ENCODE measurements around the gene TMEM145. TPM values are rescaled to one million over a fixed set of nuclear protein-coding genes. Genes with fewer than 3 reads are reported as not detected.
A peak's percentile ranks its signal among the peaks of the same experiment; 100 is the strongest.

TMEM145 gene
- total RNA-seq, 1 donor from 2014 or later = 24.7 TPM

GRCh38 chr19:42357290-42357689 lies 44.2 kb downstream of the TMEM145 start:
- peaks cover 7% of the 10 kb centered on the region for H3K4me1 Mint-ChIP-seq (ENCODE audit: low read depth, unreplicated experiment)
- no peak overlapping the region for H3K27ac Mint-ChIP-seq (ENCODE audit: unreplicated experiment)
- H3K4me3 Mint-ChIP-seq (ENCODE audit: unreplicated experiment) = no peak overlapping the region
- no peak for DNase-seq
- H3K9me3 Mint-ChIP-seq (ENCODE audit: unreplicated experiment) = peaks cover 5% of the 10 kb centered on the region
- peaks cover 9% of the 10 kb centered on the region for H3K36me3 Mint-ChIP-seq (ENCODE audit: unreplicated experiment)
- TF ChIP-seq CTCF (IDR thresholded peaks at IDR 0.05; ENCODE audit: partially characterized antibody, unreplicated experiment) = no peak
- peaks cover 5% of the 10 kb centered on the region for H3K27me3 Mint-ChIP-seq (ENCODE audit: unreplicated experiment)

- peaks cover 10% of the 10 kb centered on the region for H3K4me1 Mint-ChIP-seq (ENCODE audit: low read depth, unreplicated experiment)
- no peak overlapping the region for H3K4me3 Mint-ChIP-seq (ENCODE audit: unreplicated experiment)
- H3K36me3 Mint-ChIP-seq (ENCODE audit: unreplicated experiment) = peaks cover 10% of the 10 kb centered on the region
- no peak overlapping the region for H3K27ac Mint-ChIP-seq (ENCODE audit: unreplicated experiment)
- no peak for TF ChIP-seq CTCF (IDR thresholded peaks at IDR 0.05; ENCODE audit: partially characterized antibody, unreplicated experiment)
- H3K27me3 Mint-ChIP-seq (ENCODE audit: unreplicated experiment) = no peaks in the 10 kb centered on the region
- peak; percentile 41 for DNase-seq
- H3K9me3 Mint-ChIP-seq (ENCODE audit: unreplicated experiment) = peaks cover 1% of the 10 kb centered on the region
Observed at GRCh38 chr19:42360787-42361544, 47.9 kb downstream of the TMEM145 start.

- DNase-seq = no peak
- Mint-ChIP-seq H3K9me3 (ENCODE audit: unreplicated experiment) (peaks cover 3% of the 10 kb centered on the region), H3K4me1 (ENCODE audit: low read depth, unreplicated experiment) (peaks cover 12% of the 10 kb centered on the region), H3K36me3 (ENCODE audit: unreplicated experiment) (peaks cover 10% of the 10 kb centered on the region), H3K27ac (ENCODE audit: unreplicated experiment) (no peak overlapping the region), H3K4me3 (ENCODE audit: unreplicated experiment) (no peak overlapping the region), H3K27me3 (ENCODE audit: unreplicated experiment) (no peaks in the 10 kb centered on the region)
- no peak for TF ChIP-seq CTCF (IDR thresholded peaks at IDR 0.05; ENCODE audit: partially characterized antibody, unreplicated experiment)
Observed at GRCh38 chr19:42361545-42361910, 48.4 kb downstream of the TMEM145 start.

GRCh38 chr19:42362342-42362741 lies 49.2 kb downstream of the TMEM145 start:
- Mint-ChIP-seq H3K27ac (ENCODE audit: unreplicated experiment) (no peak overlapping the region), H3K27me3 (ENCODE audit: unreplicated experiment) (no peaks in the 10 kb centered on the region), H3K4me1 (ENCODE audit: low read depth, unreplicated experiment) (peaks cover 17% of the 10 kb centered on the region), H3K36me3 (ENCODE audit: unreplicated experiment) (peaks cover 10% of the 10 kb centered on the region), H3K4me3 (ENCODE audit: unreplicated experiment) (no peak overlapping the region), H3K9me3 (ENCODE audit: unreplicated experiment) (peaks cover 6% of the 10 kb centered on the region)
- TF ChIP-seq CTCF (IDR thresholded peaks at IDR 0.05; ENCODE audit: partially characterized antibody, unreplicated experiment) = no peak
- DNase-seq = no peak

GRCh38 chr19:42362891-42363440 lies 49.9 kb downstream of the TMEM145 start:
- TF ChIP-seq CTCF (IDR thresholded peaks at IDR 0.05; ENCODE audit: partially characterized antibody, unreplicated experiment) = no peak
- peaks cover 15% of the 10 kb centered on the region for H3K4me1 Mint-ChIP-seq (ENCODE audit: low read depth, unreplicated experiment)
- peaks cover 6% of the 10 kb centered on the region for H3K9me3 Mint-ChIP-seq (ENCODE audit: unreplicated experiment)
- H3K27me3 Mint-ChIP-seq (ENCODE audit: unreplicated experiment) = no peaks in the 10 kb centered on the region
- peaks cover 15% of the 10 kb centered on the region for H3K36me3 Mint-ChIP-seq (ENCODE audit: unreplicated experiment)
- no peak for DNase-seq
- H3K27ac Mint-ChIP-seq (ENCODE audit: unreplicated experiment) = peak overlapping the region; percentile 59
- H3K4me3 Mint-ChIP-seq (ENCODE audit: unreplicated experiment) = no peak overlapping the region
